Frontal cortex (tissue), 4 donors: ENCODE measurements around the gene GABRG3. TPM values are rescaled to one million over a fixed set of nuclear protein-coding genes. Genes with fewer than 3 reads are reported as not detected.

Experiments
- DNase-seq, 2 donors: peaks; one replicate each; pipeline ENCODE4 v3.0.0; 2012; ENCODE audit warnings: low spot score in 2 of 2
- FAIRE-seq: peaks from 2 replicates; lab custom pipeline; 2012; peaks lifted over from hg19 to GRCh38; lab: Jason Lieb, UNC
- total RNA-seq: library from RNA; depleted of rRNA; stranded (reverse); fragments of >200 nt; gene quantifications from one replicate; pipeline ENCODE4 v1.2.3, GENCODE V29; 2014
- donor health status: control.
- donor health status: control.
- donor health status: control.

The GABRG3 gene
- total RNA-seq, 1 donor from 2014 or later = 24.1 TPM

DNA sequence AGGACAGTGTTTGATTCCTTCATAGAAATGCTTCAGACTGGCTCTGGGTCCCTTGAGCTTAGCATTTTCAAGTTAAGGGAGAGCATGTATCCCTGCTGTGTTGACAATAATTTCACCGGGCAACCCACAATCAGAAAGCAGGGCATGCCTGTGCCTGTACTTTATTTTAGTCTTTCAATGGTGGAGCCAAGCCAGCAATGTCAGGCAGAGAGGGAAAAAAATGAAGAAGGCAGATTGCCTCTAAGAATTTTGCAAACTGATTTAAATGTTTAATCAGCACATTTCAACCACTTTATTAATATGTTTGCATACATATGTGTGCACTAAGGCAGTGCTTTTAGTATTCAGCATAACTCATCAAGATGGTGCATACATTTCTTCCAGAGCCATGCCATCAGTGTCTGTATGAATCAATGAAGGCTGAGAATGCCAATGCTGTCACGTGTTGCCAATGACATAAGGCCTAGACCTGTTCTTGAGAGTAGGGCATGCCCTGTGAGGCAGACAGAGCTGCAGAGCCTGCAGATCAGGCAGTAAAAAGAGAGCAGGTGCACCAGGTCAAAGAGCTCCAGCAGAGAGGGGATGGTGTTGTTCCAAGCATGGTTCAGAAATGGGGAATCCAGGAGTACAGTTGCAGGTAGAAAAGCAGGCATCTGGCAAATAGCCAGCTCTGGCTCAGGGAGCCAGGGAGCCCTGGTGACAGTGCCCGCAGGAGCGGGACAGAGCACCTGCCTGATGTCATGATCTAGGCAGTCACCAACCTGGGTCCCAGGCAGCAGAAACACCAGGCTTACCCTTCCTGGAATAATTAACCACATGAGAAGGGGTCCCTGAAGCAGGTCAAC lies 508.5 kb downstream of the GABRG3 start:
- DNase-seq (no peak), FAIRE-seq (no peak)

GRCh38 chr15:27480141-27480530 lies 509.2 kb downstream of the GABRG3 start:
- DNase-seq = no peak
- FAIRE-seq = no peak

GRCh38 chr15:27480642-27481041 lies 509.7 kb downstream of the GABRG3 start:
- FAIRE-seq = no peak
- DNase-seq = no peak

GRCh38 chr15:27481768-27482167 lies 510.8 kb downstream of the GABRG3 start:
- DNase-seq (no peak), FAIRE-seq (no peak)

GRCh38 chr15:27482287-27482686 lies 511.3 kb downstream of the GABRG3 start:
- no peak for DNase-seq
- no peak for FAIRE-seq

- no peak for FAIRE-seq
- DNase-seq = no peak
These were observed 512.1 kb downstream of the GABRG3 start for GRCh38 chr15:27483124-27483523.

GRCh38 chr15:27485265-27485664 lies 514.3 kb downstream of the GABRG3 start:
- DNase-seq = no peak
- no peak for FAIRE-seq

- FAIRE-seq (no peak), DNase-seq (no peak)
These were observed 515.1 kb downstream of the GABRG3 start for GRCh38 chr15:27486051-27486450.

DNA sequence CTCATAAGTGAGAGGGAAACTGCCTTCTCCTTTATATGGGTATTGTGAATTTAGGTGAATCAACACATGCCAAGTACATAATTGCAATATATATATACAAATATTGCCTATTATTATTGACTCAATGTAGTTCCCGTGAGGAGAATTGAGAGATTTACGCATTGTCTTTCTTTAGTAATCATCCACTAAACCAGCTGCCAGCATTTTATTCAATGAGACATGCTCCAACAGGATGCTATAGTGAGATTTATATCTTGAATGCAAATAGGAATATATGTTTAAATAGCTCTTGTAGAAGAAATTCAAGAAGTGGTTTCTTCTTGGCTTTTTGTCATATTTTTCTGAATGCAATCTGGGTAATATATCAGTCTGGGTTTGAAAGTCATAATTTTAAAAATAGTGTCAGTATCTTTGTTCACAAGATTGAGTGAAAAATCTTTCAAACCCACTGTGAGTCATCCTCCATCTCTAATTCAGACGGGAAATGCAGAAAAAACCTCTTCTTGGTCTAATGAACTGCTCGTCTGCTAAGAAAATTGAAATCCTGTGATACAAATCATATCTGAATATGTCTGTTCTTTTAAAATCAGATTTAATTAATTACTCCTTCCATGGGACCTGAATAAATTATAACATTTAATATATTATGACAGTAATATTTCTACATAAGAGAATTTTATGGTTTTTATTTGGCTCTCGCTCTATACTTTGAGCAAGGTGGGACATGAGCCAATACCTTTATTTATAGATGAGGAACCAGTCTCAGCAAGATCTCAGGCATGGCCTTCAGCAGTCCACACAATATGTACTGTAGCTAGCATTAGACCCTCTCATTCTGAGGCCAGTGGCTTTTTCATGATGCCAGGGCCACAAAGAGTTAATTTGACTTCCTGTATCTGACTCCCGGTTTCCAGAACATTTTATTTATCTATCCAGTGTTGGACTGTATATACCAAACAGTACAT lies 516.0 kb downstream of the GABRG3 start:
- DNase-seq = no peak
- no peak for FAIRE-seq

DNA sequence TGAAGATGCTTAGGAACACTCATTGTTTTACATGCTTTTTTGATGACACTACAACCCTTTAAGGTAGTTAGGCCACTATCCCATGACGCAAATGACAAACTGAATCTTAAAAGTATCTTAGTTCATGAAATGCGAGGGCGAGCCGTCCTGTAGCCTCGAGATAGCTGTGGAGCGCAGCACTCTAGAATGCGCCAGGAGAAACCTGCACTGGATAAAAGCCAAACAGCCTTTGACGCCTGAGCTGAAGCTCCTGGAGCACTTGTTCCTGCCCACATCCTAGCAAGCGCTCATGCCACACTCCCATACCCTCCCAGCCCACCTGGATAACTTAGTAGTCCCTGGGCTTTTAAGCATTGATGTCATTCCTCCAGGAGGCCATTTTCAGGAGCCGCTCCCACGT lies 516.9 kb downstream of the GABRG3 start:
- no peak for DNase-seq
- FAIRE-seq = no peak

DNA sequence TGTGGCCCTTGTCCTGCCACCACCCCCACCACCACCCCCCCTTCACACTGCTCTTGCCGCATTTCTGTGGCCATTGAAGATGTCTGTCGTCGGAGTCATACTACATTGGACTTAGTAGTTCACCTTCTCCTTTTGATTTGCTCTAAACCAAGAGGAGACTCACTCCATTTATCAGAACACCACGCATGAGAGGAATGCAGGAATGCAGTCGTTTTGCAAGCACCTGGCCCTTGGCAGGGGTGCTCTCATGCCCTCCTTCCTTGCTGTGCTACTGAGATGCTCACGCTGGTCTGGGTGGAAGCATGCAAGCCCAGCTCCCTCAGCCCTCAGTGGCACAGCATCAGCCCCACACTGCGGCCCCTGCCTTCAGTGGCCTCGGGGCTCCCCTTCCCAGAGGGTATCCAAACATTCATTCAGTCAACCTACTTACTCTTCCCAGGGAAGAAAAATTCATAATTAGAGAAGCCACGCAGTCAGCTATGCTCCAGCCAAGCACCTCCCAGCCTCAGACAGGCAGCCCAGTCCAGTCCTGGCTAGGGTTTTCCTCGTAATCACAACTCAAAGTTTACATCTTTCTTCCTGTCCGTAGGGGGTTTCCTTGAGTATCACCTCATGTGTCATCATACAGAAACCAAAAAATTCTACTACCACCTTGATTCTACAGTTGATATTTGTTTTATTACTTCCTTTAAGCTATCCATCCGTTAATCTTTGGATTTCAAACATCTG lies 520.0 kb downstream of the GABRG3 start:
- DNase-seq = no peak
- FAIRE-seq = no peak

GRCh38 chr15:27491666-27492621 lies 521.0 kb downstream of the GABRG3 start:
- FAIRE-seq (no peak), DNase-seq (no peak)

DNA sequence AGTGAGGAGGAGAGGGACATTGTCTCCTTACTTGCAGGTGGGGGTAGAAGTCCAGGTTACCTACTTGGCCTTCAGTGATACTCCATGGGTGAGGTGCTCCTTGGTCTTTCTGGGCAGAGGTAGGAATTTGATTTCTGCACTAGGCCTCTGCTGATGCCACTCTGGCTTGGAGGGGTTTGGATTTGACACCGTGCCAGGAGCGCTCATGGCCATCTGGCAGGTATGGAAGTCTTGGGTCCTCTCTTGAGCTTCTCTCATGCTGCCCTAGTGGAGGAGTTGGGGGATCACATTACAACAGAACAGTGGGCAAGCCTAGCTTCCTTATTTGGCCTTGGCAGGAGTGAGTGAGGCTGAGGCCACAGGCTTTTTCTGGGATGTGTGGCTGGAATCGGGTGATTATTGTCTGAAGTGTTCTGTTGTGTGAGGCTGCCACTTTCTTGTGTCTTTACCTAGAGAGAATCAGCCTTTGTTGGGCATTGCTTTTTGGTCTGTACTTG lies 525.0 kb downstream of the GABRG3 start:
- DNase-seq (no peak), FAIRE-seq (no peak)

DNA sequence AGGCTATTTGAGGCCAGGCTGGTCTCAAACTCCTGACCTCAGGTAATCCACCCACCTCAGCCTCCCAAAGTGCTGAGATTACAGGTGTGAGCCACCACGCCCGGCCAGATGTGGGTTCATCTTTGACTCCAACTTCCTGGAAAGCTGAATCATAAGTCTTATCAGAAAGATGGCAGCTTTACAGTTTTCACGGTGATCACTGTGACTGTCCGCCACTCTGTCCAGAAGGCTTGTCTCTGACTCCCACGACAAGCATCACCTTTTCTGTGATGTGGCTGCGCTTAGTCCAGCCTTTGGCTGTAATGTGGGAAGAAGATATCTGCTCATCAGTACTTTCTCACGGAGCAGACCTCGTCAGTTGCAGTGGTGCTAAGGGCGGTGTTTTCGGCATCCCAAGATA lies 527.7 kb downstream of the GABRG3 start:
- FAIRE-seq (no peak), DNase-seq (no peak)

- FAIRE-seq = no peak
- DNase-seq = no peak
These were observed 528.2 kb downstream of the GABRG3 start for GRCh38 chr15:27499191-27499590.

GRCh38 chr15:27499719-27500118 lies 528.7 kb downstream of the GABRG3 start:
- FAIRE-seq (no peak), DNase-seq (no peak)

GRCh38 chr15:27500206-27500605 lies 529.2 kb downstream of the GABRG3 start:
- FAIRE-seq = no peak
- DNase-seq = no peak

DNA sequence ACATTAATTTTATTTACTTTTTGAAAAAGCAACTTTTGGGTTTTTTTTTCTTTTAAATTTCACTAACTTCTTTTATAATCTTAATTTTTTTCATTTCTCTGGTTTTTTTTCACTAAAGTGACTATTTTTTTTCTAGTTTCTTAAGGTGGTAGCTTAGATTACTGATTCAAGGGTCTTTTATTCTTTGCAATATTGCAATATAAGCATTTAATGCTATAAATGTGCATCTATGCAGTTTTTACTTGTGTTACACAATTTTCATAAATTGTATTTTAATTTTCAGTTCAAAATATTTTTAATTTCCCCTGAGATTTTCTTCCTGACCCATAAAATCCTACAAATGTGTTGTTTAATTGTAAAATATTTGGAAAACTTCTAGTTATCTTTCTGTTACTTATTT lies 535.8 kb downstream of the GABRG3 start:
- DNase-seq (no peak), FAIRE-seq (peak; percentile 33)

DNA sequence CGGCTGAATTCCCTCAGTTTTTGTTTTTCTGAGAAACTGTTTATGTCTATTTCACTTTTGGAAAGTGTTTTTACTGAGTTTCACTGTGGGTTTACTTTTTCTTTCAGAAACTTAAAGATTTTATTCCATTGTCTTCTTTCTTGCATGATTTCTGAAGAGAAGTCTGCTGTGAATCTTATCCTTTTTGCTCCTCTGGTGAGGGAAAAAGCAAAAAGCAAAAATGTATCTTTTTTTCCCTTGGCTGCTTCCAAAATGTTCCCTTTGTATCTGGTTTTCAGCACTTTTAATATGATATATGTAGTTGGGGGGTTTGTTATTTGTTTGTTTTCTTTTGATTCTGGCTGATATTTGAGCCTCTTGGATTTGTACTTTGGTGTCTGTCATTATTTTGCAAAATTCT lies 538.0 kb downstream of the GABRG3 start:
- DNase-seq (no peak), FAIRE-seq (no peak)
